GM12874 (cell line): ENCODE data around the gene CYP4A11.
A peak's percentile ranks its signal among the peaks of the same experiment; 100 is the strongest.

Experiments
- CTCF ChIP-seq: IDR thresholded peaks from 2 replicates; pipeline ENCODE4 v1.5.1; 2011; ENCODE audit warnings: low read depth, mild to moderate bottlenecking, control low read depth, low read length, moderate library complexity; ENCODE audit not compliant: insufficient read depth

CYP4A11 gene

GRCh38 chr1:46948629-46949416 is 7.5 kb upstream of the CYP4A11 start:
- no peak for TF ChIP-seq CTCF

GRCh38 chr1:46942086-46942485 is 810 bp upstream of the CYP4A11 start:
- TF ChIP-seq CTCF: no peak

DNA sequence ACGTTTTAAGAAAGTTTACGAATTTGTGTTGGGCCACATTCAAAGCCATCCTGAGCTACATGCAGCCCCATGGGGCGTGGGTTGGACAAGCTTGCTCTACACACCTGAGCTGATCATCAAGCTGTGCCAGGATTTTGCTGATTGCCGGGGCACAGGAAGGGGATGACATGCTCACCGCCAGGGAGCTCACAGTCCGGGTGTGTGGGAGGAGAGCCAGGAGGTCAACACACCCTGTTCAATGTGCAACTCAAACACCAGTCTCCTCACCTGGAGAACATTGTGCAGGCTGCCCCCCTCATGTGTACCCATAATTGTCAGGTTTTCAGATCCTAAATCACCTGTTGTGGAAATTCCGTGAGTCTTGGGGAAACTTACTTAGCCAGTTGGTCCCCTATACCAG is 969 bp downstream of the CYP4A11 start:
- TF ChIP-seq CTCF: no peak

- TF ChIP-seq CTCF: no peak
Measured at GRCh38 chr1:46937270-46937669, 4.0 kb downstream of the CYP4A11 start.

DNA sequence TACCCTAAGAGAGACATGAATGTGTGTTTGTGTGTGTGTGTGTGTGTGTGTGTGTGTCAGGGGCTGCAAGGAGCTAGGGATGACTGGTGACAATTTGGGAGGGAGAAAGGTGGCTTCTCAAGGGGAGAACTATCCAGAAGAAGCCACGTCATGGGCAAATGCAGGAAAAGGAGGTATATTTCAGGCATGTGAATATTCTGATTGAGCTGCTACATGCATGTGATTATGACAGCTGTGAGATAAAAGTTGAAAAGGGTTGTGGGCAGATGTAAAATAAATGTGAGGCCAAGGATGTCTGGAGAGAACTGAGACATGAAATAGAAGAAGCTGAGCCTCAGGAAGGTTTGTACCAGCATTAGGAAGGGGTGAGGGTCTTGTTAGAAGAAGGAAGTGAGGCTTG is 4.5 kb downstream of the CYP4A11 start:
- TF ChIP-seq CTCF: no peak

GRCh38 chr1:46934852-46935251 is 6.4 kb downstream of the CYP4A11 start:
- TF ChIP-seq CTCF: 0 out of 2 replicates have a peak, but pooled peaks have one; percentile 25

DNA sequence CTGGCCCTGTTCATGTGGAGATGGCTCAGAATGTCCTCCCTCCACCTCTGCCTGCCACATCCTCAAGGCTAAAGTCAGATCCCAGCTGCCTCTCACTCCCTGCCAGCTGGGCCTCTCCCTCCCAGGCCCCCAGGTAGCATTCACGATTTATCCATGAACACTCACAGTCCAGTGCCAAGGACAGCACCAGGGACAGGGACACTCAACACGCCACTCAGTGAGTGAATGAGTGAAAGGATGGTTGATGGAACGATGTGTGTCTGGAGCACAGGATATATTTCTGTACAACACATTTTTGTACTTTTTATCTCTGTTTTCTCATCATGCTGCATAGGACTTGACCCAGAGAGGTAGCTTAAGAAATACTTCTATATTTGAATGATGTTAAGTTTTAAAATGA is 10.1 kb downstream of the CYP4A11 start:
- TF ChIP-seq CTCF: no peak
